ENCODE results near the gene ST3GAL3. TPM values are rescaled to one million over a fixed set of nuclear protein-coding genes. Genes with fewer than 3 reads are reported as not detected.

The ST3GAL3 gene
- total RNA-seq (2021; ENCODE audit: unreplicated experiment), result 26.0 TPM
- 17.9 TPM for polyA plus RNA-seq (2012; ENCODE audit: insufficient read length)
- Bru-seq, nascent RNA, result percentile 71 among the genes with signal in this experiment
- BruChase-seq, experiment 1, labeled RNA remaining after a 2-hour chase, result percentile 74 among the genes with signal in this experiment
- BruChase-seq, experiment 2, labeled RNA remaining after a 6-hour chase, result percentile 77 among the genes with signal in this experiment
- long read RNA-seq, transcript ST3GAL3-205 (12 exons, 2,299 nt), result major isoform, 5 of 38 reads
- long read RNA-seq, partial matches to known transcripts, result 3 of 38 reads
- long read RNA-seq, other reads (novel, unspliced or antisense), result 26 of 38 reads

GRCh38 chr1:43707190-43708001 lies at the start of gene ST3GAL3:
ST3GAL3 (plus strand) TSS chr1:43707536; CDS start chr1:43736263, 28,727 bp downstream.
- DNase-seq (ENCODE audit: low read depth, low spot score), result no peak
- BruUV-seq (replicated peaks), result no TSS peak
- Histone ChIP-seq H3K36me3 (ENCODE audit: control insufficient read depth, insufficient read depth, low read length) (no peaks in the 10 kb centered on the region; the same call in none of the 2 replicates), H3K27me3 (ENCODE audit: control insufficient read depth, insufficient read depth, low read length) (no peaks in the 10 kb centered on the region), H3K9me3 (ENCODE audit: control insufficient read depth, insufficient read depth, low read depth, low read length) (no peaks in the 10 kb centered on the region), H3K4me3 (ENCODE audit: low read depth in 2 of 2, low read length in 2 of 2) (peak within 1 kb of the TSS; percentile 90 to 95), H3K4me1 (ENCODE audit: control insufficient read depth, insufficient read depth, low read length) (peaks cover 31% of the 10 kb centered on the region), H3K27ac (ENCODE audit: low read length) (peak within 1 kb of the TSS; percentile 98)
- peak; percentile 95 for ATAC-seq
- CTCF ChIA-PET, result no interaction called here
- TF ChIP-seq REST (IDR thresholded peaks at IDR 0.05; ENCODE audit: insufficient read depth in 1 of 2, low read depth in 2 of 2, low read length in 1 of 2) (peak in 1 of 2 experiments; percentile 60; a peak in 1 of 4 replicates), SIN3A (IDR thresholded peaks at IDR 0.05; ENCODE audit: borderline replicate concordance, insufficient read depth, low read depth, low read length) (peak; percentile 90; the same call in 1 of the 2 replicates), TCF7L2 (IDR thresholded peaks at IDR 0.05; ENCODE audit: low read depth, low read length) (no peak), POLR2AphosphoS5 (IDR thresholded peaks at IDR 0.05; ENCODE audit: low read depth, low read length) (peak; percentile 98)
- POLR2A ChIA-PET, result interaction anchor here (0.5 to 1.1 kb wide), 5 partner anchors 18 to 337 kb away, joined by 3 to 5 read pairs (median 3); no protein-coding TSS in a partner anchor
- in situ Hi-C loops (cut with HindIII; ENCODE audit: low pct_unique_long_range_greater_than_20kb, low sequenced_read_pairs), result no loop called here
- intact Hi-C loops (cut with micrococcal nuclease; ENCODE audit: unreplicated experiment), result no loop called here

GRCh38 chr1:43659212-43660166 lies 47.8 kb upstream of the ST3GAL3 start:
- Histone ChIP-seq H3K9me3 (ENCODE audit: control insufficient read depth, insufficient read depth, low read depth, low read length) (no peaks in the 10 kb centered on the region), H3K27ac (ENCODE audit: low read length) (no peak overlapping the region), H3K27me3 (ENCODE audit: control insufficient read depth, insufficient read depth, low read length) (no peaks in the 10 kb centered on the region), H3K36me3 (ENCODE audit: control insufficient read depth, insufficient read depth, low read length) (peaks cover 23% of the 10 kb centered on the region), H3K4me1 (ENCODE audit: control insufficient read depth, insufficient read depth, low read length) (no peaks in the 10 kb centered on the region), H3K4me3 (ENCODE audit: low read depth in 2 of 2, low read length in 2 of 2) (no peak overlapping the region)
- no TSS peak for BruUV-seq (replicated peaks)
- CTCF ChIA-PET, result interaction anchor here (0.7 kb wide), 1 partner anchor 54 kb away, joined by 3 read pairs; no protein-coding TSS in a partner anchor
- DNase-seq (ENCODE audit: low read depth, low spot score) (no peak), ATAC-seq (no peak)
- POLR2A ChIA-PET, result interaction anchor here (1.0 kb wide), 1 partner anchor 10 kb away, joined by 7 read pairs; the partner anchor contains the start of gene KDM4A
- intact Hi-C loops (cut with micrococcal nuclease; ENCODE audit: unreplicated experiment) (no loop called here), in situ Hi-C loops (cut with HindIII; ENCODE audit: low pct_unique_long_range_greater_than_20kb, low sequenced_read_pairs) (no loop called here)
- TF ChIP-seq TCF7L2 (IDR thresholded peaks at IDR 0.05; ENCODE audit: low read depth, low read length), result no peak
- TF ChIP-seq SIN3A (IDR thresholded peaks at IDR 0.05; ENCODE audit: borderline replicate concordance, insufficient read depth, low read depth, low read length), result no peak
- TF ChIP-seq CTCF (IDR thresholded peaks at IDR 0.05), result no peak
- no peak for TF ChIP-seq POLR2AphosphoS5 (IDR thresholded peaks at IDR 0.05; ENCODE audit: low read depth, low read length)
- TF ChIP-seq REST (IDR thresholded peaks at IDR 0.05; ENCODE audit: insufficient read depth in 1 of 2, low read depth in 2 of 2, low read length in 1 of 2), result no peak
